K562 (cell line): ENCODE measurements around the gene SON. TPM values are rescaled to one million over a fixed set of nuclear protein-coding genes. Genes with fewer than 3 reads are reported as not detected.
A peak's percentile ranks its signal among the peaks of the same experiment; 100 is the strongest.

Experiments
- AFF4 ChIP-seq: sonication (generic); formaldehyde crosslinking; IDR thresholded peaks from 2 replicates; pipeline ENCODE4 v1.8.0; 2023; ENCODE audit warnings: mild to moderate bottlenecking, missing genetic modification reagents
- ATF1 ChIP-seq, 2 experiments: fragments of 450-650 bp in 1 of 2; IDR thresholded peaks; 2 replicates each; pipeline ENCODE4 v1.6.1; 2016; ENCODE audit warnings: missing compliant biosample characterization in 1 of 2, missing genetic modification characterization in 1 of 2
- HMGXB4 ChIP-seq: sonication (generic); formaldehyde crosslinking; IDR thresholded peaks from 2 replicates; pipeline ENCODE4 v1.8.1; 2023; ENCODE audit warnings: mild to moderate bottlenecking, missing genetic modification reagents
- ILK ChIP-seq: fragments of 450-650 bp; IDR thresholded peaks from 2 replicates; pipeline ENCODE4 v1.6.1; 2016; ENCODE audit warnings: missing genetic modification characterization, low read depth, mild to moderate bottlenecking, missing compliant biosample characterization, moderate library complexity, borderline replicate concordance
- L3MBTL2 ChIP-seq: fragments of 450-650 bp; IDR thresholded peaks from 2 replicates; pipeline ENCODE4 v1.6.1; 2016; ENCODE audit warnings: mild to moderate bottlenecking, moderate library complexity
- MCM5 ChIP-seq: fragments of 450-650 bp; IDR thresholded peaks from 2 replicates; pipeline ENCODE4 v1.6.1; 2016; ENCODE audit warnings: low read depth
- NFE2L1 ChIP-seq: fragments of 450-650 bp; IDR thresholded peaks from 2 replicates; pipeline ENCODE4 v1.6.1; 2016; ENCODE audit warnings: missing genetic modification characterization, low read depth, mild to moderate bottlenecking, missing compliant biosample characterization, moderate library complexity, borderline replicate concordance
- POLR2G ChIP-seq: fragments of 200-400 bp; formaldehyde crosslinking; IDR thresholded peaks from 2 replicates; pipeline ENCODE4 v1.6.1; 2017; ENCODE audit warnings: low read depth, mild to moderate bottlenecking, antibody characterized with exemption, low read length, moderate library complexity
- RBFOX2 ChIP-seq: fragments of 200-400 bp; formaldehyde crosslinking; IDR thresholded peaks from 2 replicates; pipeline ENCODE4 v1.6.1; 2017; ENCODE audit warnings: low read depth, mild to moderate bottlenecking, low read length, moderate library complexity
- RUNX1 ChIP-seq: sonication (generic); IDR thresholded peaks from 2 replicates; pipeline ENCODE4 v1.6.1; 2016; ENCODE audit warnings: antibody characterized with exemption, low read depth
- SIX5 ChIP-seq, 2 experiments: IDR thresholded peaks; 2 replicates each; pipeline ENCODE4 v1.6.1; 2011; ENCODE audit warnings: low read length in 2 of 2, borderline replicate concordance in 1 of 2, low read depth in 1 of 2, mild to moderate bottlenecking in 1 of 2, moderate library complexity in 1 of 2; ENCODE audit not compliant: insufficient read depth in 1 of 2
- SPI1 ChIP-seq: IDR thresholded peaks from 2 replicates; pipeline ENCODE4 v1.6.1; 2011; ENCODE audit warnings: low read depth, low read length, control low read depth, borderline replicate concordance
- SRF ChIP-seq, 2 experiments: fragments of 250-450, 450-650 bp in 1 of 2; sonication (Bioruptor Pico) in 1 of 2; sonication (generic) in 1 of 2; formaldehyde crosslinking; IDR thresholded peaks; 2 replicates each; pipeline versions ENCODE4 v1.5.0 to v1.5.1; 2020 to 2022; ENCODE audit warnings: mild to moderate bottlenecking in 1 of 2, missing genetic modification reagents in 1 of 2
- TFAM ChIP-seq: fragments of 250-450 bp; sonication (Bioruptor Pico); conservative IDR thresholded peaks from 2 replicates; pipeline ENCODE4 v1.5.0; 2021; ENCODE audit warnings: mild to moderate bottlenecking, moderate library complexity
- TSHZ1 ChIP-seq: fragments of 250-450 bp; sonication (Bioruptor Pico); IDR thresholded peaks from 2 replicates; pipeline ENCODE4 v1.4.0; 2020; ENCODE audit warnings: mild to moderate bottlenecking, moderate library complexity
- ZNF124 ChIP-seq: sonication (generic); formaldehyde crosslinking; IDR thresholded peaks from 2 replicates; pipeline ENCODE4 v1.8.1; 2022; ENCODE audit warnings: missing genetic modification reagents
- ZNF584 ChIP-seq: fragments of 200-800 bp; sonication (Bioruptor generic); IDR thresholded peaks from 2 replicates; pipeline ENCODE4 v1.6.1; 2016; ENCODE audit warnings: low read depth, mild to moderate bottlenecking, missing genetic modification characterization, missing compliant biosample characterization
- ZNF780A ChIP-seq: fragments of 250-450 bp; sonication (Bioruptor Pico); IDR thresholded peaks from 2 replicates; pipeline ENCODE4 v1.5.0; 2021; ENCODE audit warnings: mild to moderate bottlenecking
- polyA plus RNA-seq, 8 experiments: library from polyadenylated mRNA; depleted of rRNA in 4 of 8; stranded (reverse) in 5 of 8; unstranded in 3 of 8; fragments of >200 nt; fragmentation: Nextera tagmentation in 2 of 8; fragmentation: Illumina TruSeq in 1 of 8; extraction: Ambion mirVana in 2 of 8; extraction: Trizol in 1 of 8; gene quantifications; 2 replicates each; pipeline versions ENCODE4 v1.2.1 to v1.2.3, GENCODE V29; 2011 to 2014; ENCODE audit warnings: inconsistent platforms in 1 of 8, missing spikeins in 1 of 8
- total RNA-seq, 7 experiments: library from RNA; depleted of rRNA in 6 of 7; stranded (reverse); fragments of >200 nt in 6 of 7; fragmentation: Illumina TruSeq in 2 of 7; extraction: Trizol in 2 of 7; gene quantifications; 2 replicates each; pipeline versions ENCODE4 v1.2.1 to v1.2.3, GENCODE V29; 2011 to 2021; ENCODE audit warnings: low replicate concordance in 1 of 7

Gene SON
- total and polyA plus RNA-seq, 9 of the 15 experiments (the other 6 are each of a cell fraction or from before 2014, with no cell fraction given) = 105 to 742 (median 187) TPM

GRCh38 chr21:33588485-33589335 is 45.9 kb downstream of the SON start, which contains the start of gene DONSON (continued):
- TF ChIP-seq AFF4 (CRISPR knock-in tag) = peak; percentile 35; the same call in 1 of the 2 replicates
- no peak for TF ChIP-seq ZNF584 (CRISPR knock-in tag)
- TF ChIP-seq ATF1 (CRISPR knock-in tag; IDR thresholded peaks at IDR 0.05) = no peak
- TF ChIP-seq ATF1 (tag; IDR thresholded peaks at IDR 0.05) = peak; percentile 80
- TF ChIP-seq TFAM (CRISPR knock-in tag) = no peak
- TF ChIP-seq SPI1 = no peak
- TF ChIP-seq ZNF124 = no peak
- no peak for TF ChIP-seq SIX5 (IDR thresholded peaks at IDR 0.05; ENCODE audit: borderline replicate concordance in 1 of 2, insufficient read depth in 1 of 2, low read depth in 1 of 2, low read length in 2 of 2)
- TF ChIP-seq SRF (CRISPR knock-in tag; IDR thresholded peaks at IDR 0.05) = no peak
- TF ChIP-seq MCM5 = no peak
- TF ChIP-seq HMGXB4 (CRISPR knock-in tag) = no peak
- no peak for TF ChIP-seq ILK
- no peak for TF ChIP-seq NFE2L1 (tag)
- TF ChIP-seq RBFOX2 = peak; percentile 94
- 0 out of 2 replicates have a peak, but pooled peaks have one; percentile 42 for TF ChIP-seq RUNX1
- TF ChIP-seq ZNF780A = no peak
- peak; percentile 78 for TF ChIP-seq L3MBTL2
- no peak for TF ChIP-seq TSHZ1 (CRISPR knock-in tag)
- peak; percentile 93 for TF ChIP-seq POLR2G
